K562 (cell line): ENCODE measurements around the gene NOSTRIN. TPM values are rescaled to one million over a fixed set of nuclear protein-coding genes. Genes with fewer than 3 reads are reported as not detected.

Experiments used
- CBX1 ChIP-seq: sonication (generic); IDR thresholded peaks from 2 replicates; pipeline ENCODE4 v1.6.1; 2016; ENCODE audit warnings: antibody characterized with exemption, low read depth, mild to moderate bottlenecking
- CBX8 ChIP-seq: fragments of 200-600 bp; sonication (generic); IDR thresholded peaks from 2 replicates; pipeline ENCODE4 v1.6.1; 2012; ENCODE audit warnings: borderline replicate concordance, mixed run types, low read depth, mild to moderate bottlenecking, moderate library complexity, mixed read lengths, low read length, control low read depth, inconsistent platforms; ENCODE audit not compliant: poor library complexity, severe bottlenecking; ENCODE audit errors: extremely low read depth
- DPF2 ChIP-seq: fragments of 450-650 bp; IDR thresholded peaks from 2 replicates; pipeline ENCODE4 v1.6.1; 2016
- KAT8 ChIP-seq: fragments of 450-650 bp; IDR thresholded peaks from 2 replicates; pipeline ENCODE4 v1.6.1; 2016; ENCODE audit warnings: low read depth, mild to moderate bottlenecking
- KDM4B ChIP-seq, 2 experiments: fragments of 450-650 bp in 1 of 2; sonication (generic) in 1 of 2; IDR thresholded peaks; 2 replicates each; pipeline ENCODE4 v1.6.1; 2016 to 2017; ENCODE audit warnings: borderline replicate concordance in 2 of 2, antibody characterized with exemption in 1 of 2, low read depth in 1 of 2, mild to moderate bottlenecking in 1 of 2
- KLF6 ChIP-seq: fragments of 250-450 bp; sonication (Bioruptor Pico); IDR thresholded peaks from 2 replicates; pipeline ENCODE4 v1.4.0; 2020; ENCODE audit warnings: mild to moderate bottlenecking, moderate library complexity, borderline replicate concordance
- NFIC ChIP-seq: fragments of 450-650 bp; IDR thresholded peaks from 2 replicates; pipeline ENCODE4 v1.6.1; 2017; ENCODE audit warnings: mild to moderate bottlenecking, inconsistent platforms
- NFIX ChIP-seq: fragments of 250-450 bp; sonication (Bioruptor Pico); IDR thresholded peaks from 2 replicates; pipeline ENCODE4 v1.4.0; 2020; ENCODE audit warnings: low read depth, mild to moderate bottlenecking, moderate library complexity
- POLR2B ChIP-seq: fragments of 450-650 bp; IDR thresholded peaks from 2 replicates; pipeline ENCODE4 v1.6.1; 2018; ENCODE audit warnings: low read depth; ENCODE audit not compliant: partially characterized antibody
- SIN3A ChIP-seq, 2 experiments: fragments of 150-350 bp in 1 of 2; IDR thresholded peaks; 2 replicates each; pipeline ENCODE4 v1.6.1; 2011 to 2016; ENCODE audit warnings: borderline replicate concordance in 2 of 2, low read depth in 2 of 2, low read length in 2 of 2, mild to moderate bottlenecking in 2 of 2, moderate library complexity in 2 of 2; ENCODE audit not compliant: control insufficient read depth in 1 of 2
- SMARCE1 ChIP-seq: fragments of 450-650 bp; IDR thresholded peaks from 2 replicates; pipeline ENCODE4 v1.7.1; 2016; ENCODE audit warnings: mild to moderate bottlenecking
- TRIM24 ChIP-seq, 2 experiments: fragments of 450-650 bp; IDR thresholded peaks; 2 replicates each; pipeline ENCODE4 v1.6.1; 2016
- U2AF1 ChIP-seq: fragments of 200-400 bp; formaldehyde crosslinking; optimal IDR thresholded peaks from 2 replicates; pipeline ENCODE3; 2017; ENCODE audit warnings: mild to moderate bottlenecking, low read depth, low read length, moderate library complexity
- ZFP36 ChIP-seq: fragments of 150-350 bp; IDR thresholded peaks from 2 replicates; pipeline ENCODE4 v1.6.1; 2018; ENCODE audit warnings: low read length, low read depth; ENCODE audit not compliant: partially characterized antibody
- ZNF212 ChIP-seq: fragments of 450-650 bp; formaldehyde crosslinking; IDR thresholded peaks from 2 replicates; pipeline ENCODE4 v1.4.0; 2020; ENCODE audit warnings: mild to moderate bottlenecking
- ZNF24 ChIP-seq: fragments of 450-650 bp; IDR thresholded peaks from 2 replicates; pipeline ENCODE4 v1.6.1; 2016
- ZNF311 ChIP-seq: fragments of 250-450 bp; sonication (Bioruptor Pico); IDR thresholded peaks from 2 replicates; pipeline ENCODE4 v1.4.0; 2020; ENCODE audit warnings: mild to moderate bottlenecking, moderate library complexity
- ZNF316 ChIP-seq: fragments of 450-650 bp; IDR thresholded peaks from 2 replicates; pipeline ENCODE4 v1.6.1; 2016
- ZNF57 ChIP-seq: fragments of 450-650 bp; formaldehyde crosslinking; IDR thresholded peaks from 2 replicates; pipeline ENCODE4 v1.4.0; 2020; ENCODE audit warnings: mild to moderate bottlenecking, moderate library complexity
- polyA plus RNA-seq, 8 experiments: library from polyadenylated mRNA; depleted of rRNA in 4 of 8; stranded (reverse) in 5 of 8; unstranded in 3 of 8; fragments of >200 nt; fragmentation: Nextera tagmentation in 2 of 8; fragmentation: Illumina TruSeq in 1 of 8; extraction: Ambion mirVana in 2 of 8; extraction: Trizol in 1 of 8; gene quantifications; 2 replicates each; pipeline versions ENCODE4 v1.2.1 to v1.2.3, GENCODE V29; 2011 to 2014; ENCODE audit warnings: inconsistent platforms in 1 of 8, missing spikeins in 1 of 8
- total RNA-seq, 7 experiments: library from RNA; depleted of rRNA in 6 of 7; stranded (reverse); fragments of >200 nt in 6 of 7; fragmentation: Illumina TruSeq in 2 of 7; extraction: Trizol in 2 of 7; gene quantifications; 2 replicates each; pipeline versions ENCODE4 v1.2.1 to v1.2.3, GENCODE V29; 2011 to 2021; ENCODE audit warnings: low replicate concordance in 1 of 7
- TF ChIP-seq, protein P1 (sequence below): sonication (generic); formaldehyde crosslinking; IDR thresholded peaks from 2 replicates; pipeline ENCODE4 v1.8.1; 2023; ENCODE audit warnings: mild to moderate bottlenecking, missing genetic modification reagents
- TF ChIP-seq, protein P2 (sequence below), 2 experiments: fragments of 450-650 bp; IDR thresholded peaks; 2 replicates each; pipeline ENCODE4 v1.6.1; 2016
- TF ChIP-seq, protein P3 (sequence below): fragments of 250-450 bp; sonication (Bioruptor Pico); IDR thresholded peaks from 2 replicates; pipeline ENCODE4 v1.5.0; 2021; ENCODE audit warnings: mild to moderate bottlenecking, borderline replicate concordance
- TF ChIP-seq, protein P4 (sequence below): fragments of 450-650 bp; IDR thresholded peaks from 2 replicates; pipeline ENCODE4 v1.6.1; 2016; ENCODE audit warnings: low read depth, mild to moderate bottlenecking, moderate library complexity

The NOSTRIN gene
- total and polyA plus RNA-seq, 9 of the 15 experiments (the other 6 are each of a cell fraction or from before 2014, with no cell fraction given), result 26.7 to 82.9 (median 56.3) TPM

DNA sequence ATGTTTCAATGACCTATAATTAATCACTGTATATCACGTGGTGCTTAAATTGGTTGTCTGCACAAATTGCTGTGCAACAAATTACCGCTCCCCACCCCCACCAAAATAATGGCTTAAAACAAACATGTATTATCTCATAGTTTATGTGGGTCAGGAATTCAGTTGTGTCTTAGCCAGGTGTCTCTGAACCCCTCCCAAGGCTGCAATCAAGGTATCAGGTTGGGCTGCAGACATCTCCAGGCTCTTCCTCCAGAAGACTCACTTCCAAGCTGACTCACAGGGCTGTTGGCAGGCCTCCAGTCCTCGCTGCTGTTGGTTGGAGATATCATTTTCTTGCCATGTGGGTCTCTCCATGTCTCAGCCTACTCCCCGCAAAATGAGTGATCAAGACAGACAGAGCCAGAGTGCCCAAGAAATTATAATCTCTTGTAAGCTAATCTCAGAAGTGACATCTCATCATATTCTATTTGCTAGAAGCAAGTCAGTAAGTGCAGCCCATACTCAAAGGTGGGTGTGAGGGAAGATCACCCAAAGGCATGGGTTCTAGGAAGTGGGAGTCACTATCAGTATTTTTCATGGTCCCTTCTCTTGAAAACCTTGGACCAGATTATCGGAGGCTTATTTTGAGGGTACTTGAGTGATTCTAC lies 49.4 kb downstream of the NOSTRIN start (continued):
- TF ChIP-seq, protein P1, sequence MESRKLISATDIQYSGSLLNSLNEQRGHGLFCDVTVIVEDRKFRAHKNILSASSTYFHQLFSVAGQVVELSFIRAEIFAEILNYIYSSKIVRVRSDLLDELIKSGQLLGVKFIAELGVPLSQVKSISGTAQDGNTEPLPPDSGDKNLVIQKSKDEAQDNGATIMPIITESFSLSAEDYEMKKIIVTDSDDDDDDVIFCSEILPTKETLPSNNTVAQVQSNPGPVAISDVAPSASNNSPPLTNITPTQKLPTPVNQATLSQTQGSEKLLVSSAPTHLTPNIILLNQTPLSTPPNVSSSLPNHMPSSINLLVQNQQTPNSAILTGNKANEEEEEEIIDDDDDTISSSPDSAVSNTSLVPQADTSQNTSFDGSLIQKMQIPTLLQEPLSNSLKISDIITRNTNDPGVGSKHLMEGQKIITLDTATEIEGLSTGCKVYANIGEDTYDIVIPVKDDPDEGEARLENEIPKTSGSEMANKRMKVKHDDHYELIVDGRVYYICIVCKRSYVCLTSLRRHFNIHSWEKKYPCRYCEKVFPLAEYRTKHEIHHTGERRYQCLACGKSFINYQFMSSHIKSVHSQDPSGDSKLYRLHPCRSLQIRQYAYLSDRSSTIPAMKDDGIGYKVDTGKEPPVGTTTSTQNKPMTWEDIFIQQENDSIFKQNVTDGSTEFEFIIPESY (CRISPR knock-in tag), result no peak
- TF ChIP-seq TRIM24 (IDR thresholded peaks at IDR 0.05) (peak; percentile 89 to 95), POLR2B (no peak), ZNF316 (peak; percentile 90), SIN3A (IDR thresholded peaks at IDR 0.05; ENCODE audit: borderline replicate concordance in 2 of 2, control insufficient read depth in 1 of 2, low read depth in 2 of 2, low read length in 2 of 2) (no peak), DPF2 (peak; percentile 100), NFIX (CRISPR knock-in tag) (peak; percentile 33; the same call in 1 of the 2 replicates), U2AF1 (no peak), NFIC (peak; percentile 99), ZNF24 (no peak), CBX1 (peak; percentile 64), SMARCE1 (peak; percentile 100), ZNF57 (CRISPR knock-in tag) (no peak), ZNF311 (CRISPR knock-in tag) (no peak), KLF6 (CRISPR knock-in tag) (no peak), KDM4B (IDR thresholded peaks at IDR 0.05; ENCODE audit: borderline replicate concordance in 2 of 2, low read depth in 1 of 2) (no peak), ZFP36 (no peak), KAT8 (no peak), CBX8 (no peak), ZNF212 (CRISPR knock-in tag) (peak; percentile 14; the same call in 1 of the 2 replicates)
- TF ChIP-seq, protein P2, sequence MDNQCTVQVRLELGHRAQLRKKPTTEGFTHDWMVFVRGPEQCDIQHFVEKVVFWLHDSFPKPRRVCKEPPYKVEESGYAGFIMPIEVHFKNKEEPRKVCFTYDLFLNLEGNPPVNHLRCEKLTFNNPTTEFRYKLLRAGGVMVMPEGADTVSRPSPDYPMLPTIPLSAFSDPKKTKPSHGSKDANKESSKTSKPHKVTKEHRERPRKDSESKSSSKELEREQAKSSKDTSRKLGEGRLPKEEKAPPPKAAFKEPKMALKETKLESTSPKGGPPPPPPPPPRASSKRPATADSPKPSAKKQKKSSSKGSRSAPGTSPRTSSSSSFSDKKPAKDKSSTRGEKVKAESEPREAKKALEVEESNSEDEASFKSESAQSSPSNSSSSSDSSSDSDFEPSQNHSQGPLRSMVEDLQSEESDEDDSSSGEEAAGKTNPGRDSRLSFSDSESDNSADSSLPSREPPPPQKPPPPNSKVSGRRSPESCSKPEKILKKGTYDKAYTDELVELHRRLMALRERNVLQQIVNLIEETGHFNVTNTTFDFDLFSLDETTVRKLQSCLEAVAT (IDR thresholded peaks at IDR 0.05), result peak in 1 of 2 experiments; percentile 57; a peak in 1 of 4 replicates
- TF ChIP-seq, protein P3, sequence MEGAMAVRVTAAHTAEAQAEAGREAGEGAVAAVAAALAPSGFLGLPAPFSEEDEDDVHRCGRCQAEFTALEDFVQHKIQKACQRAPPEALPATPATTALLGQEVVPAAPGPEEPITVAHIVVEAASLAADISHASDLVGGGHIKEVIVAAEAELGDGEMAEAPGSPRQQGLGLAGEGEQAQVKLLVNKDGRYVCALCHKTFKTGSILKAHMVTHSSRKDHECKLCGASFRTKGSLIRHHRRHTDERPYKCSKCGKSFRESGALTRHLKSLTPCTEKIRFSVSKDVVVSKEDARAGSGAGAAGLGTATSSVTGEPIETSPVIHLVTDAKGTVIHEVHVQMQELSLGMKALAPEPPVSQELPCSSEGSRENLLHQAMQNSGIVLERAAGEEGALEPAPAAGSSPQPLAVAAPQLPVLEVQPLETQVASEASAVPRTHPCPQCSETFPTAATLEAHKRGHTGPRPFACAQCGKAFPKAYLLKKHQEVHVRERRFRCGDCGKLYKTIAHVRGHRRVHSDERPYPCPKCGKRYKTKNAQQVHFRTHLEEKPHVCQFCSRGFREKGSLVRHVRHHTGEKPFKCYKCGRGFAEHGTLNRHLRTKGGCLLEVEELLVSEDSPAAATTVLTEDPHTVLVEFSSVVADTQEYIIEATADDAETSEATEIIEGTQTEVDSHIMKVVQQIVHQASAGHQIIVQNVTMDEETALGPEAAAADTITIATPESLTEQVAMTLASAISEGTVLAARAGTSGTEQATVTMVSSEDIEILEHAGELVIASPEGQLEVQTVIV, result no peak
- TF ChIP-seq, protein P4, sequence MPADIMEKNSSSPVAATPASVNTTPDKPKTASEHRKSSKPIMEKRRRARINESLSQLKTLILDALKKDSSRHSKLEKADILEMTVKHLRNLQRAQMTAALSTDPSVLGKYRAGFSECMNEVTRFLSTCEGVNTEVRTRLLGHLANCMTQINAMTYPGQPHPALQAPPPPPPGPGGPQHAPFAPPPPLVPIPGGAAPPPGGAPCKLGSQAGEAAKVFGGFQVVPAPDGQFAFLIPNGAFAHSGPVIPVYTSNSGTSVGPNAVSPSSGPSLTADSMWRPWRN, result peak; percentile 74; the same call in 1 of the 2 replicates
